ENCODE results near the gene LRRC32. TPM values are rescaled to one million over a fixed set of nuclear protein-coding genes. Genes with fewer than 3 reads are reported as not detected.

LRRC32 gene
- total and polyA plus RNA-seq, 2 of the 4 experiments (the other 2 are of a cell fraction), result 5.2 to 13.7 TPM

DNA sequence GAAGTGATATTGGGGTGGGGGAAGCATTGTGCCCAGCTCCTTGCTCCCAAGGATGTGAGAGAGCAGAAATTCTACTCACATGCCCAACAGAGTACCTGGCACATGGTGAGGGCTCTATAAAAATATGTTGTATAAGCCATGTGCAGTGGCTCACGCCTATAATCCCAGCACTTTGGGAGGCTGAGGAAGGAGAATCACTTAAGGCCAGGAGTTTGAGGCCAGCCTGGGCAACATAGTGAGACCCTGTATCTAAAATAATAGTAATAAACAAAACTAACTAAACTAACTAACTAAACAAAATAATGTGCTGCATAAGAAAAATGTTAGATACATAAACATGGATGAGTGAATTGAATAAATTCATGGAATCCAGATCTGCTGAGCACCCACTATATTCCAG, 33.2 kb upstream of the LRRC32 start:
- Histone ChIP-seq H2AK9ac (replicated peaks; ENCODE audit: low read depth, low read length, poor library complexity) (no peak overlapping the region), H3K36me3 (ENCODE audit: control insufficient read depth, insufficient read depth, low read length) (no peaks in the 10 kb centered on the region), H2BK20ac (ENCODE audit: low read depth, low read length) (no peak overlapping the region), H3K9me3 (ENCODE audit: control insufficient read depth, insufficient read depth, low read length) (no peaks in the 10 kb centered on the region; the same call in 1 of the 2 replicates), H3K79me1 (ENCODE audit: low read depth in 1 of 2, low read length in 2 of 2) (no peaks in the 10 kb centered on the region), H3K23ac (ENCODE audit: low read depth, low read length) (no peak overlapping the region), H2AK5ac (ENCODE audit: low read depth, low read length) (no peak overlapping the region), H2BK15ac (ENCODE audit: low read depth, low read length) (no peak overlapping the region), H2AFZ (replicated peaks; ENCODE audit: low read length, poor library complexity) (no peak overlapping the region), H3K4ac (ENCODE audit: low read depth, low read length) (no peak overlapping the region), H3K4me2 (ENCODE audit: low read depth, low read length) (no peak overlapping the region), H3K18ac (ENCODE audit: low read depth, low read length) (no peak overlapping the region), H3K4me1 (ENCODE audit: control insufficient read depth, insufficient read depth, low read length) (peaks cover 21% of the 10 kb centered on the region), H4K5ac (ENCODE audit: low read depth, low read length) (no peak overlapping the region), H4K20me1 (ENCODE audit: insufficient read depth, low read length) (peaks cover 9% of the 10 kb centered on the region; the same call in 1 of the 2 replicates), H4K91ac (ENCODE audit: insufficient read depth, low read depth, low read length) (no peak overlapping the region), H3K27ac (ENCODE audit: insufficient read depth, low read length) (no peak overlapping the region), H3K9ac (ENCODE audit: low read depth, low read length) (no peak overlapping the region), H2BK5ac (ENCODE audit: low read depth, low read length, poor library complexity, severe bottlenecking) (no peak overlapping the region), H4K8ac (ENCODE audit: low read depth in 2 of 2, low read length in 2 of 2) (no peak overlapping the region), H3K14ac (replicated peaks; ENCODE audit: low read depth, low read length) (no peak overlapping the region), H3K4me3 (ENCODE audit: insufficient read depth, low read depth, low read length) (no peak overlapping the region), H2BK120ac (ENCODE audit: low read depth, low read length) (no peak overlapping the region), H3K56ac (ENCODE audit: extremely low read depth, insufficient read depth, low read length) (no peak overlapping the region), H3K9me1 (ENCODE audit: insufficient read depth, low read length) (peaks cover 21% of the 10 kb centered on the region), H3K27me3 (ENCODE audit: control insufficient read depth, insufficient read depth, low read length) (peaks cover 8% of the 10 kb centered on the region; the same call in 1 of the 2 replicates)
- dilution Hi-C loops (cut with HindIII; ENCODE audit: low sequenced_read_pairs, unreplicated experiment) (no loop called here), in situ Hi-C loops (cut with MboI; ENCODE audit: low sequenced_read_pairs) (no loop called here), intact Hi-C loops (cut with micrococcal nuclease) (no loop called here)
- BruUV-seq (replicated peaks), result no TSS peak
- POLR2A ChIA-PET (ENCODE audit: unreplicated experiment), result no interaction called here
- no CpG with 5 or more reads among the region's 1 CpG for WGBS, 2 experiments (ENCODE audit: extremely low coverage in 2 of 2, insufficient read length in 1 of 2)
- no peak for TF ChIP-seq MAZ (IDR thresholded peaks at IDR 0.05; ENCODE audit: borderline replicate concordance, low read depth, low read length)
- no peak for TF ChIP-seq RCOR1 (IDR thresholded peaks at IDR 0.05; ENCODE audit: insufficient replicate concordance, low read length)
- TF ChIP-seq, protein P1, sequence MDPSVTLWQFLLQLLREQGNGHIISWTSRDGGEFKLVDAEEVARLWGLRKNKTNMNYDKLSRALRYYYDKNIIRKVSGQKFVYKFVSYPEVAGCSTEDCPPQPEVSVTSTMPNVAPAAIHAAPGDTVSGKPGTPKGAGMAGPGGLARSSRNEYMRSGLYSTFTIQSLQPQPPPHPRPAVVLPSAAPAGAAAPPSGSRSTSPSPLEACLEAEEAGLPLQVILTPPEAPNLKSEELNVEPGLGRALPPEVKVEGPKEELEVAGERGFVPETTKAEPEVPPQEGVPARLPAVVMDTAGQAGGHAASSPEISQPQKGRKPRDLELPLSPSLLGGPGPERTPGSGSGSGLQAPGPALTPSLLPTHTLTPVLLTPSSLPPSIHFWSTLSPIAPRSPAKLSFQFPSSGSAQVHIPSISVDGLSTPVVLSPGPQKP (IDR thresholded peaks at IDR 0.05; ENCODE audit: borderline replicate concordance, low read depth, low read length), result no peak
- TF ChIP-seq MAFK (IDR thresholded peaks at IDR 0.05; ENCODE audit: low read depth, low read length), result no peak
- TF ChIP-seq RFX5 (IDR thresholded peaks at IDR 0.05; ENCODE audit: low read depth, low read length), result no peak
- ATAC-seq (ENCODE audit: low read depth), result no peak
- DNase-seq, result no peak
- CTCF ChIA-PET, result no interaction called here

Data from IMR-90 (cell line).